DOHH2 (cell line): ENCODE measurements around the gene EXOSC2.

Experiments
- CTCF ChIP-seq: fragments of 200-600 bp; sonication (generic); IDR thresholded peaks from one replicate; pipeline ENCODE4 v1.5.1; 2014; ENCODE audit warnings: antibody characterized with exemption, mild to moderate bottlenecking, low read depth, low read length; ENCODE audit not compliant: poor library complexity, severe bottlenecking
- EZH2phosphoT487 ChIP-seq: fragments of 200-600 bp; sonication (generic); IDR thresholded peaks from 2 replicates; pipeline ENCODE4 v1.6.1; 2017; ENCODE audit warnings: borderline replicate concordance, mild to moderate bottlenecking, antibody characterized with exemption, low read length, moderate library complexity, mixed read lengths

GRCh38 chr9:130745829-130746228 lies 52.2 kb downstream of the EXOSC2 start:
- TF ChIP-seq CTCF, result no peak
- TF ChIP-seq EZH2phosphoT487, result no peak
